ENCODE data around the gene HES5.

Gene HES5

GRCh38 chr1:2519029-2519685, 10.9 kb downstream of the HES5 start:
- FAIRE-seq (no peak), DNase-seq (ENCODE audit: insufficient read length, low spot score) (no peak)

- DNase-seq (ENCODE audit: insufficient read length, low spot score) (no peak), FAIRE-seq (no peak)
Measured at GRCh38 chr1:2518528-2518927, 11.5 kb downstream of the HES5 start.

DNA sequence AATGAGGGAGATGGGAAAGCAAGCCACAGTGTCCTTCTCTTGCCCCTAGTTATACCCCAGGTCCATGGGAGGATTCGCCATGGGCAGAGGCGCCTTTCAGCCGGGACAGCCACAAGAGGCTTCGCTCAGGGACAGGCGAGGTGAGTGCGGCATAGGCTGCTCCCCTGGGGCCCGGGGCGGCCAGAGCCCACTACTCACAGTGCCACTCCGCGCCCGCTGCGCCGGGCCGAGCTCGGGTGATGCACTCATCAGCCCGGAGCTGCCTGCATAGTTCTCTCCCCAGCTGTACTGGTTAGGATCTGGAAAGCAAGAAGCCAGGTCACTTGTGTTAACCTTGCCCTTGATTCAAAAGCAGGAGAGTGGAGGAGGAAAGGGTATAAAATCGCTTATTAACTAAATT, 12.1 kb downstream of the HES5 start:
- DNase-seq (ENCODE audit: insufficient read length, low spot score) (no peak), FAIRE-seq (no peak)

DNA sequence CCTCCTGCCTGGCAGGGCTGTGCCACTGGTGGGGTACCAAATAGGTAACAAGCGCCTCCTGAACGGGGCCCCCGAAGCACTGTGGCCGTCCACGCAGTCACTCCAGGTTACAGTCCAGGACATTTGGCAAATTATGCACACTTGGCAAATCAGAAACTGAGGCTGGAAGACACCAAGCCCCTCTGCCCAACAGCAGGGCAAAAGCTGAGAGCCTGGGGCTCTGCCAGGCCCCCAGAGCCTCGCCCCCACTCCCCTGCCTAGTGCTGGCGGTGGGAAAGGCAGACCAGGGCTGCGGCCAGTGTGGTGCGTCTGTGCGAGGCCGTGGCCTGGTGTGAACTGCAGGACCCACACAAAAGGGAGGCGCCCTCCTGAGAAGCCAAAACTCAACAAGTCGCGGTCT, 13.1 kb downstream of the HES5 start:
- DNase-seq (ENCODE audit: insufficient read length, low spot score) (no peak), FAIRE-seq (no peak)

DNA sequence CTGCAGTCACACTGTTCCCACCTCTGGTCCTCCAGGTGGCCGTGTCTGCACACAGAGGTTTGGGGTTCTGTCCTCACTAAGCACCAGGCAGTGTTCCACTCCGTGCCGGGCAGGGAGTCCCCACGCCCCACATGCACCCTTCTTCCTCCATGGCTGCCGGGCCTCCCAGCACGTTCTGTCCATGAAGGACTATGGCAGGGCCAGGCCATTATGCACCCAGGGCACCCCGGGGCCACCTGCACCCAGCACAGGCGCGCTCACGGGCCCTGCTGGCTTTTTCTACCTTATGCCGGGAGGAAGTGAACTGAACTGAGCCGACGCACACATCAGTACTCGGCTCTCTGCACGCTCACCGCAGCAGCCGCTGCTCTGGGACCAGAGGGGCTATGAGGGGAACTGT, 13.9 kb downstream of the HES5 start:
- DNase-seq (ENCODE audit: insufficient read length, low spot score) (no peak), FAIRE-seq (no peak)

DNA sequence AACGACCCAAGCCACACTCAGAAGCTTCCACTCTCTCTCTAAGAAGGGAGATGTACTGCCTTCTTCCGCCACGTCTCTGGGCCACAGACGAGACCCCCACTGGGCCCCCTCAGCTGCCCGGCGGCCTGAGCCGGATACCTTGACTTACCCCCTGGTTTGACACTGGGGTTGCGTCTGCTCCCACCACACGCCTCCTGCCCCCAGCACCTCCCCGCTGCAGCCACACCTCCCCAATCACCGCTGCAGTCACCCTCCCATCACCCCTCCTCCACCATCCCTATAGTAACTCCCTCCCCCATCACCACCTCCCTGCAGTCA, 14.3 kb downstream of the HES5 start:
- FAIRE-seq (no peak), DNase-seq (ENCODE audit: insufficient read length, low spot score) (no peak)

GRCh38 chr1:2514863-2515762, 14.9 kb downstream of the HES5 start:
- DNase-seq (ENCODE audit: insufficient read length, low spot score) (no peak), FAIRE-seq (no peak)

DNA sequence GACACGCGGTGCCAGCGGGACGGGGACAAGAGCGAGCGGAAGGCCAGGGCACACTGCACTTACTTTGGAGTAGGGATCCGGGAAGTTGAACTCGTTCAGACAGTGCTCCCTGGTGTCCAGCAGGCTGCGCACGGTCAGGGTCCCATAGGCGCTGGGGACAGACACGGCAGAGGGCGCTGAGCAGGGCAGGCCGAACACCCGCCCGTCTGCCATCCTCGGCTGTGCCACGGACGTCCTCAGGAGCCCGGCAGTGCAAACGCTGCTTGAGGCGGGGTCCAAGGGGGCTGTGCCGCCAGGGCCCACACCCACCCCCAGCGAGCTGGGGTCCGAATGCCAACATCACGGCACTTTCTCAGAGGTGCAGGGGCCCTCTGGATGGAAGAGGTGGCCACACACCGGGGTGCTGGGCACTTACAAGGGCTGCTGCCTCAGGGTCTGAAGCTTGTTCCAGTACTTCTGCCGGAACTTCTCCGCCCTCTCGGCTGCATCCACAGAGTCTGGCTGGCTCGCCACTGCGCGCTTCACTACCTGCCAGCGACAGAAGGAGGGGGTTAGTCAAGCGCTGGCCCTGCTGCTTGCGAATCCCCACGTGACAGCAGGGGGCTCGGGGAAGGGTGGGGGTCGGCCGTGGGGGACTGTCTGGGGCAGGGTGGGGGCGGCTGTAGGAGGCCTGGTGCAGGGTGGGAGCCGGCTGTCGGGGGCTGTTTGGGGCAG, 16.0 kb downstream of the HES5 start:
- no peak for FAIRE-seq
- DNase-seq (ENCODE audit: insufficient read length, low spot score), result no peak

GRCh38 chr1:2512862-2513421, 17.1 kb downstream of the HES5 start:
- no peak for FAIRE-seq

DNA sequence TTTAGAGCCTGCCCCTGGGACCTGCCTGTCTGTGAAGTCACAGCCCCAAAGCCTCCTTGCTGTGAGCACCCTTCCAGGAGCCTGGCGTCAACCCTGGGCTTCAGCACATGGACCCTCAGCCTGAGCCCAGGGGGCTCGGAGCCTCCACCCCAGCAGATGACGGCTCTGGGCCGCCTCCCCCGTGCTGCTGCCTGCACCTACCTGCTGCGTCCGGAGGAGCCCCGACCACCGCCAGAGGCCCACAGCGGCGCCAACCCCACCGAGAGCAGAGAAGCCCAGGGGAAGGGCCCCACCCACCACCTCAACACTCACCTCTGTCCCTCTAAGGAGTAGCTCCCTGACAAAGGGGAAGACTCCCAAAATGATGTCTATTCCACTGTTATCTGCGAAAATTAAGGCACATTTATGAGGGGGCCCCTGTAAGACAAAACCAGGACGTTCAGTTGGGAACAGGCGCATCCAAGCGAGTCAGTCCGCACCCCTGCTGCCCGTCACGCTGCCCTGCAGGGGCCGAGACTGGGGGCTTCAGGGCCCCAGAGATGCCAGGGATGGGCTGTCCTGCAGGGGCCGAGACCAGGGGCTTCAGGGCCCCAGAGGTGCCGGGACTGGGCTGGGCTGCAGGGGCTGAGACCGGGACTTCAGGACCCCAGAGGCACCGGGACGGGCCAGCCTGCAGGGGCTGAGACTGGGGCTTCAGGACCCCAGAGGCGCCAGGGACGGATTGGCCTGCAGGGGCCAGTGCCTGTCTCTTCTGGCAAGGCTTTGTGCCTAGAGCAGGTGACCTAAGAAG, 19.5 kb downstream of the HES5 start:
- DNase-seq (ENCODE audit: insufficient read length, low spot score) (no peak), FAIRE-seq (no peak)

More at GRCh38 chr1:2512862-2513421, 17.1 kb downstream of the HES5 start:
- DNase-seq (ENCODE audit: insufficient read length, low spot score), result no peak

- FAIRE-seq, result no peak
- no peak for DNase-seq (ENCODE audit: insufficient read length, low spot score)
Measured at GRCh38 chr1:2509589-2509988, 20.5 kb downstream of the HES5 start.

GRCh38 chr1:2508751-2509150, 21.3 kb downstream of the HES5 start:
- FAIRE-seq, result no peak

GRCh38 chr1:2508180-2508579, 21.9 kb downstream of the HES5 start:
- no peak for FAIRE-seq
- DNase-seq (ENCODE audit: insufficient read length, low spot score), result no peak

More at GRCh38 chr1:2508751-2509150, 21.3 kb downstream of the HES5 start:
- DNase-seq (ENCODE audit: insufficient read length, low spot score), result no peak

- no peak for FAIRE-seq
- no peak for DNase-seq (ENCODE audit: insufficient read length, low spot score)
Measured at GRCh38 chr1:2507744-2508155, 22.3 kb downstream of the HES5 start.

GRCh38 chr1:2506901-2507565, 23.0 kb downstream of the HES5 start:
- no peak for DNase-seq (ENCODE audit: insufficient read length, low spot score)
- FAIRE-seq, result no peak

DNA sequence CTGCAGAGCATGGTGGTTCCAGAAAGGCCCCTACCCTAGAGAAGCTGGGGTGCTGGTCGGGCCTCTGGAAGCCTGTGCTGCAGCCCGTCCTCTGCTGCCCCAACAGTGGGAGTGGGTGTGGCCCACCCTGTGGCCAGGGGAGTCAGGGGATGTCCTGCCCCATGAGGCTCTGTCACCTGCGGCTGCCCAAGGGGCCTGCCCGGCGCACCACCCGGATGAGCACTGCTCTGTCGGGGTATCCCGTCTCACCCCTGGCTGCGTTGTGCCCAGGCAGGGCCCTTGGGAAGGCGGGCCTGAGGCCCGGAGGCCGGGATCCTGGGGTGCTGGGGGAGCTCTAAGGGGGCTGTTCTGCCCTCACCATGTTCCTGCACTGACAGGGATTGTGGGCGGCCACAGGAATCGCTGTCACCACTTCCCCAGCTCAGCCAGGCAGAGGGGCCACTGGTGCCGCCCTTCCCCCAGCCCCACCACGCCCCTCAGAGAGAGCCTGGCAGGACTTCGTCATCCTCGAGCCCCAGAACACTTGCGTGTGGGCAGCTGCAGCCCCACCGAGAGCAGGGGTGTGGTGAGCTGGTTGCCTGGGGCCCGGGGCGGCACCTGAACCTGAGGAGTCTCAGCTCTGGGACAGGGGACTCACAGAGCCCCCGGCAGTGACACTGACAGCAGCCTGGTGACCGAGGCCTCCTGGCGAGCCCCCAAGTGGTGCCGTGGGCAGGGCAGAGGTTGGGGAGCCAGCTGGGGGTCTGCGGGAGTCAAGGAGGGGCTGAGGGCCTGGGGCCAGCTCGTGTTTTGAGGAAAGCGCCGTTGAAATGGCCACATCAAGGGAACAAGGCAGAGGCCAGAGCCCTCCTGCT, 23.8 kb downstream of the HES5 start:
- FAIRE-seq (no peak), DNase-seq (ENCODE audit: insufficient read length, low spot score) (no peak)

DNA sequence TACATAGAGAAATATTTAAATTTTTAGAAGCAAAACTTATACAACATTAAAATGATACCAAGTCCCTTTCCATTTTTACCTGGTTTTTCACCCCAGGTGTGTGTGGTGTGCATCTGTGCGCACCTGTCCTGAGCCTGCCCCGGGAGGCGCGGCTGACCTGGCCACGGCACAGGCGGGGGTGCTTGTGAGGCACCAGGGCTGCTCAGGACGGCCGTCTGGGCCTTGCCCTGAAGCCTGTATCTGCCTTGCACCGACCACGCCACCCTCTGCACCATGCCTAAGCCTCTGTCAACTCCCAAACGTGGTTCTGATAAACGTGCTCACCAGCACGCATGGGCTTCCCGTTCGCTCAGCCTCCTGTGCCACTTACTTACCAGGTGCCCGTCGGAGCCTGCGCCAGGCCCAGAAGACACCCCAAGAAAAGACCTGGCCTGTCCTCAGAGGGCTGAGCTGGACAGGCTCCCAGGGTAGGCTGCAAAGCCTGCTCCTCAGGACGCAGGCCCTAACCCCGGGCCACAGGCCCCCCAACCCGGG, 24.5 kb downstream of the HES5 start:
- FAIRE-seq (no peak), DNase-seq (ENCODE audit: insufficient read length, low spot score) (no peak)

- no peak for DNase-seq (ENCODE audit: insufficient read length, low spot score)
- no peak for FAIRE-seq
Measured at GRCh38 chr1:2504949-2505272, 25.2 kb downstream of the HES5 start.
